ENCODE measurements around the gene CFAP119. TPM values are rescaled to one million over a fixed set of nuclear protein-coding genes. Genes with fewer than 3 reads are reported as not detected.

The CFAP119 gene
- total RNA-seq, 3 donors from 2014 or later (not counting 1 experiment from before 2014, with no cell fraction given), result 3.4 to 5.1 (median 4.9) TPM

- peaks cover 19% of the 10 kb centered on the region for H3K4me1 ChIP-seq (ENCODE audit: control insufficient read depth, insufficient read depth, low read length)
- H3K9me3 Mint-ChIP-seq, result no peaks in the 10 kb centered on the region
- peaks cover 34 to 45% of the 10 kb centered on the region in 2 donors for H3K4me1 Mint-ChIP-seq
- intact Hi-C loops (cut with micrococcal nuclease), result no loop called here
- H3K27me3 ChIP-seq (ENCODE audit: control insufficient read depth, insufficient read depth, low read length), result no peaks in the 10 kb centered on the region
- H3K27me3 Mint-ChIP-seq (ENCODE audit: low read depth in 2 of 2), result no peaks in the 10 kb centered on the region
- H3K36me3 Mint-ChIP-seq, result no peaks in the 10 kb centered on the region
- peak overlapping the region in 1 of 2 donors; percentile 90 for H3K27ac Mint-ChIP-seq
- no peak overlapping the region for H3K4me3 ChIP-seq (ENCODE audit: low read length)
- TF ChIP-seq, protein P1, sequence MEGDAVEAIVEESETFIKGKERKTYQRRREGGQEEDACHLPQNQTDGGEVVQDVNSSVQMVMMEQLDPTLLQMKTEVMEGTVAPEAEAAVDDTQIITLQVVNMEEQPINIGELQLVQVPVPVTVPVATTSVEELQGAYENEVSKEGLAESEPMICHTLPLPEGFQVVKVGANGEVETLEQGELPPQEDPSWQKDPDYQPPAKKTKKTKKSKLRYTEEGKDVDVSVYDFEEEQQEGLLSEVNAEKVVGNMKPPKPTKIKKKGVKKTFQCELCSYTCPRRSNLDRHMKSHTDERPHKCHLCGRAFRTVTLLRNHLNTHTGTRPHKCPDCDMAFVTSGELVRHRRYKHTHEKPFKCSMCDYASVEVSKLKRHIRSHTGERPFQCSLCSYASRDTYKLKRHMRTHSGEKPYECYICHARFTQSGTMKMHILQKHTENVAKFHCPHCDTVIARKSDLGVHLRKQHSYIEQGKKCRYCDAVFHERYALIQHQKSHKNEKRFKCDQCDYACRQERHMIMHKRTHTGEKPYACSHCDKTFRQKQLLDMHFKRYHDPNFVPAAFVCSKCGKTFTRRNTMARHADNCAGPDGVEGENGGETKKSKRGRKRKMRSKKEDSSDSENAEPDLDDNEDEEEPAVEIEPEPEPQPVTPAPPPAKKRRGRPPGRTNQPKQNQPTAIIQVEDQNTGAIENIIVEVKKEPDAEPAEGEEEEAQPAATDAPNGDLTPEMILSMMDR (IDR thresholded peaks at IDR 0.05), result no peak
- H3K4me3 Mint-ChIP-seq, result peak overlapping the region; percentile 25
- DNase-seq, result no peak
- no peaks in the 10 kb centered on the region for H3K9me3 ChIP-seq (ENCODE audit: control insufficient read depth, insufficient read depth, low read length)
- 97% methylated on average over 4 of the region's 4 CpGs for WGBS (ENCODE audit: insufficient coverage)
- no peak for ATAC-seq
- no peak overlapping the region for H3K27ac ChIP-seq (ENCODE audit: low read length)
- peaks cover 35% of the 10 kb centered on the region for H3K36me3 ChIP-seq (ENCODE audit: control insufficient read depth, insufficient read depth, low read length)
Measured at GRCh38 chr16:30750201-30750600, 11.7 kb downstream of the CFAP119 start.

DNA sequence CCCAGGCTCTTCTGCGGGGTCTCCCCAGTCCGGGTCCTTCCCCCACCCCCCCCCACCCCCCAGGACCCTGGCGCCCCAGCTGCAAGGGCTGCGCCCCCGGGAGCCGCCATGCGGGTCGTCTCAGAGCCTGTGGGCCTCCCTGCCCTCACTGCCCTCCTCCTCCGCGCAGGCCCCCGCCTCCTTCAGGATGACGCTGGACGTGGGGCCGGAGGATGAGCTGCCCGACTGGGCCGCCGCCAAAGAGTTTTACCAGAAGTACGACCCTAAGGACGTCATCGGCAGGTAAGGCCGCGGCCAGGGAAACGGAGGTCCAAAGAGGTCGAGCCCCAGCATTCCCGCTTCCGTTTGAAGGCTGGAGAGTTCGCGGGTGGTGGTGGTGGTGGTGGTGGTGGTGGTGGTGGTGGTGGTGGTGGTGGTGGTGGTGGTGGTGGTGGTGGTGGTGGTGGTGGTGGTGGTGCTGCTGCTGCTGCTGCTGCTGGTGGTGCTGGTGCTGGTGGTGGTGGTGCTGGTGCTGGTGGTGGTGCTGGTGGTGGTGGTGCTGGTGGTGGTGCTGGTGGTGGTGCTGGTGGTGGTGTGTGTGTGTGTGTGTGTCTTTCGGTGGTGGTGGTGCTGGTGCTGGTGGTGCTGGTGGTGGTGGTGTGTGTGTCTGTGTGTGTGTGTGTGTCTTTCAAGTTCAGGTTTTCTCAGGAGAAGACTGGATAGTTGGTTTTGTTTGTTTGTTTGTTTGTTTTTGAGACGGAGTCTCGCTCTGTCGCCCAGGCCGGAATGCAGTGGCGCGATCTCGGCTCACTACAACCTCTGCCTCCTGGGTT, 13.0 kb downstream of the CFAP119 start:
- Histone ChIP-seq H3K27ac (ENCODE audit: low read length) (peak overlapping the region; percentile 48), H3K27me3 (ENCODE audit: control insufficient read depth, insufficient read depth, low read length) (no peaks in the 10 kb centered on the region), H3K36me3 (ENCODE audit: control insufficient read depth, insufficient read depth, low read length) (peaks cover 30% of the 10 kb centered on the region), H3K9me3 (ENCODE audit: control insufficient read depth, insufficient read depth, low read length) (no peaks in the 10 kb centered on the region), H3K4me1 (ENCODE audit: control insufficient read depth, insufficient read depth, low read length) (peaks cover 19% of the 10 kb centered on the region), H3K4me3 (ENCODE audit: low read length) (peak overlapping the region; percentile 60)
- Mint-ChIP-seq H3K36me3 (no peaks in the 10 kb centered on the region), H3K27me3 (ENCODE audit: low read depth in 2 of 2) (no peaks in the 10 kb centered on the region), H3K9me3 (no peaks in the 10 kb centered on the region), H3K4me1 (peaks cover 34 to 45% of the 10 kb centered on the region in 2 donors), H3K4me3 (peak overlapping the region; percentile 95), H3K27ac (peak overlapping the region; percentile 90 to 93)
- peak; percentile 37 to 55 (median 48) for ATAC-seq
- DNase-seq, result peak; percentile 48 to 49
- 17% methylated on average over 34 of the region's 36 CpGs for WGBS (ENCODE audit: insufficient coverage)
- intact Hi-C loops (cut with micrococcal nuclease), result loop anchor here (1.0 to 5.0 kb wide), 5 partner anchors 14 to 173 kb away; partner anchors contain the start of genes CFAP119, RNF40 and SRCAP
- TF ChIP-seq, protein P1 (IDR thresholded peaks at IDR 0.05), result no peak

- H3K4me3 ChIP-seq (ENCODE audit: low read length), result peak within 1 kb of the TSS; percentile 60
Measured at GRCh38 chr16:30747799-30748633, 13.8 kb downstream of the CFAP119 start, which contains the start of gene PHKG2. PHKG2 (plus strand) TSS chr16:30748425; CDS start chr16:30748821, 396 bp downstream.

More at GRCh38 chr16:30747799-30748633, 13.8 kb downstream of the CFAP119 start, which contains the start of gene PHKG2:
- peaks cover 24% of the 10 kb centered on the region for H3K36me3 ChIP-seq (ENCODE audit: control insufficient read depth, insufficient read depth, low read length)
- peaks cover 19% of the 10 kb centered on the region for H3K4me1 ChIP-seq (ENCODE audit: control insufficient read depth, insufficient read depth, low read length)
- peak within 1 kb of the TSS; percentile 90 to 93 for H3K27ac Mint-ChIP-seq
- TF ChIP-seq, protein P1 (IDR thresholded peaks at IDR 0.05), result no peak
- no peaks in the 10 kb centered on the region for H3K27me3 Mint-ChIP-seq (ENCODE audit: low read depth in 2 of 2)
- no peaks in the 10 kb centered on the region for H3K36me3 Mint-ChIP-seq
- peak; percentile 94 to 98 (median 95) for ATAC-seq
- no peaks in the 10 kb centered on the region for H3K9me3 ChIP-seq (ENCODE audit: control insufficient read depth, insufficient read depth, low read length)
- WGBS (ENCODE audit: insufficient coverage), result 4% methylated on average over 60 of the region's 60 CpGs
- H3K4me1 Mint-ChIP-seq, result peaks cover 34 to 45% of the 10 kb centered on the region in 2 donors
- H3K27me3 ChIP-seq (ENCODE audit: control insufficient read depth, insufficient read depth, low read length), result no peaks in the 10 kb centered on the region
- DNase-seq, result peak; percentile 94 to 98
- peak within 1 kb of the TSS; percentile 95 for H3K4me3 Mint-ChIP-seq
- no peaks in the 10 kb centered on the region for H3K9me3 Mint-ChIP-seq
- peak within 1 kb of the TSS; percentile 79 for H3K27ac ChIP-seq (ENCODE audit: low read length)
- intact Hi-C loops (cut with micrococcal nuclease), result loop anchor here (1.0 to 5.0 kb wide), 5 partner anchors 15 to 174 kb away; partner anchors contain the start of genes CFAP119, RNF40 and SRCAP
